ENCODE measurements around the gene RAI2.

RAI2 gene

DNA sequence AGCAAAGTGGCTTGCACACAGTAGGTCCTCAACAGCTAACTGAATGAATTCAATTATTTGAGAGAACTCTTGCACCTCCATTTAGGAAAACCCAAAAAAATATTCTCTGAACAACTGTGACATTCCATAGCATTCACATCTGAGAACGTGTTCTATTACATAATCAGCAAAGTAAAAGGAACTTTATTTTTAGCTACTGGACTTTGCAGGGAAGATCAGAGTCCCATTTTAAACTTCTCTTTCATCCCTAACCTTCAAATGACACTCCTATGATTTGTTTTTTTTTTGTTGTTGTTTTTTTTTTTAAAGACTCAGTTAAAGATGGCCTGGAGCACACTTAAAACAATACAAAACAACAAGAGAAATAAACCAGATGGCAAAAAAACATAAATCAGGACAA is 30.9 kb downstream of the RAI2 start:
- ChIA-PET POLR2A (no interaction called here), CTCF (interaction anchor here (0.6 to 1.3 kb wide), 2 partner anchors 35 to 62 kb away, joined by 3 to 4 read pairs; no protein-coding TSS in a partner anchor)
- Histone ChIP-seq H3K27ac (ENCODE audit: extremely low read depth, low read depth, low read length) (no peak overlapping the region), H3K4me1 (ENCODE audit: control insufficient read depth, insufficient read depth, low read length) (no peaks in the 10 kb centered on the region), H3K36me3 (ENCODE audit: control insufficient read depth in 2 of 2, insufficient read depth in 1 of 2, low read length in 2 of 2) (no peaks in the 10 kb centered on the region), H3K4me3 (ENCODE audit: low read depth, low read length) (no peak overlapping the region), H3K9me3 (ENCODE audit: control insufficient read depth, insufficient read depth, low read depth, low read length) (no peaks in the 10 kb centered on the region)
- TF ChIP-seq ZNF175 (tag by site-specific recombination; IDR thresholded peaks at IDR 0.05) = no peak
- TF ChIP-seq ZNF623 (tag by site-specific recombination; IDR thresholded peaks at IDR 0.05) = no peak
- no peak for TF ChIP-seq ZSCAN5A (tag by site-specific recombination; IDR thresholded peaks at IDR 0.05)
- no peak for TF ChIP-seq ZNF747 (tag by site-specific recombination; IDR thresholded peaks at IDR 0.05)
- no peak for TF ChIP-seq ZNF629 (tag by site-specific recombination; IDR thresholded peaks at IDR 0.05)
- TF ChIP-seq ZNF24 (tag by site-specific recombination; IDR thresholded peaks at IDR 0.05) = no peak
- TF ChIP-seq ZNF19 (tag by site-specific recombination; IDR thresholded peaks at IDR 0.05; ENCODE audit: low read depth) = no peak
- no peak for TF ChIP-seq KLF1 (tag by site-specific recombination; IDR thresholded peaks at IDR 0.05)
- no peak for TF ChIP-seq ZFHX2 (tag by site-specific recombination; conservative IDR thresholded peaks at IDR 0.05)
- TF ChIP-seq, protein P1, sequence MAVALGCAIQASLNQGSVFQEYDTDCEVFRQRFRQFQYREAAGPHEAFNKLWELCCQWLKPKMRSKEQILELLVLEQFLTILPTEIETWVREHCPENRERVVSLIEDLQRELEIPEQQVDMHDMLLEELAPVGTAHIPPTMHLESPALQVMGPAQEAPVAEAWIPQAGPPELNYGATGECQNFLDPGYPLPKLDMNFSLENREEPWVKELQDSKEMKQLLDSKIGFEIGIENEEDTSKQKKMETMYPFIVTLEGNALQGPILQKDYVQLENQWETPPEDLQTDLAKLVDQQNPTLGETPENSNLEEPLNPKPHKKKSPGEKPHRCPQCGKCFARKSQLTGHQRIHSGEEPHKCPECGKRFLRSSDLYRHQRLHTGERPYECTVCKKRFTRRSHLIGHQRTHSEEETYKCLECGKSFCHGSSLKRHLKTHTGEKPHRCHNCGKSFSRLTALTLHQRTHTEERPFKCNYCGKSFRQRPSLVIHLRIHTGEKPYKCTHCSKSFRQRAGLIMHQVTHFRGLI (tag by site-specific recombination; IDR thresholded peaks at IDR 0.05) = no peak

DNA sequence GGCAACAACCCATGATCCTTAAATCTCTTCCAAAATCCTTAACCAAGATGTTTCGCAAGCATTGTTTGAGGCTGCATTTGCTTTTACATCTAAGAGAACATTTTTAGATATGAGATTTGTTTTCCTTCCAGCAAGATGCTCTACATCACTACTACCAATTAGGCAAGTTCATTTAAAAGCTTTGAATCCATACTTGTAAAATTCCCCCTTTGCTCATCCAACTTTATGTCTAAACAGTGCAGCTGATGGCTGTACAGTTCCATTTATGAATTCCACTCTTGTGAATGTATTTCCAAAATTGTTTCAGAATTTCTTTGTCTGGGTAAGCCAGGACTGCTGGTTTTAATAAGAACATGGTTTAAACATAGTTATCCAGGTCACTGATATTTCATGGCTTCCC is 31.5 kb downstream of the RAI2 start:
- Histone ChIP-seq H3K27ac (ENCODE audit: extremely low read depth, low read depth, low read length) (no peak overlapping the region), H3K4me1 (ENCODE audit: control insufficient read depth, insufficient read depth, low read length) (no peaks in the 10 kb centered on the region), H3K4me3 (ENCODE audit: low read depth, low read length) (no peak overlapping the region), H3K36me3 (ENCODE audit: control insufficient read depth in 2 of 2, insufficient read depth in 1 of 2, low read length in 2 of 2) (no peaks in the 10 kb centered on the region), H3K9me3 (ENCODE audit: control insufficient read depth, insufficient read depth, low read depth, low read length) (no peaks in the 10 kb centered on the region)
- TF ChIP-seq ZNF426 (tag by site-specific recombination; IDR thresholded peaks at IDR 0.05) (no peak), ZNF423 (tag by site-specific recombination; IDR thresholded peaks at IDR 0.05) (no peak), ZNF274 (IDR thresholded peaks at IDR 0.05; ENCODE audit: low read length) (no peak), ZNF274 (tag by site-specific recombination; IDR thresholded peaks at IDR 0.05; ENCODE audit: borderline replicate concordance) (no peak), PRDM4 (tag by site-specific recombination; IDR thresholded peaks at IDR 0.05) (no peak), ZNF488 (tag by site-specific recombination; IDR thresholded peaks at IDR 0.05) (no peak), ZFHX2 (tag by site-specific recombination; conservative IDR thresholded peaks at IDR 0.05) (no peak), WT1 (tag by site-specific recombination; IDR thresholded peaks at IDR 0.05) (no peak), ZNF335 (tag by site-specific recombination; conservative IDR thresholded peaks at IDR 0.05) (no peak)
- CTCF ChIA-PET = interaction anchor here (1.4 kb wide), 1 partner anchor 17 kb away, joined by 6 read pairs; no protein-coding TSS in a partner anchor
- POLR2A ChIA-PET = interaction anchor here (0.6 kb wide), 1 partner anchor 486 kb away, joined by 3 read pairs; no protein-coding TSS in a partner anchor

All from HEK293 (cell line).